Measurements from ENCODE around the gene CELSR1. TPM values are rescaled to one million over a fixed set of nuclear protein-coding genes. Genes with fewer than 3 reads are reported as not detected.

Gene CELSR1
- total and polyA plus RNA-seq, 2 donors (not counting 1 experiment from before 2014, with no cell fraction given): 0.07 to 1.8 TPM

GRCh38 chr22:46386312-46386711 is 151.1 kb downstream of the CELSR1 start:
- no peaks in the 10 kb centered on the region for H3K9me3 ChIP-seq (ENCODE audit: control insufficient read depth, insufficient read depth, low read depth, low read length)
- no peaks in the 10 kb centered on the region for H3K79me2 ChIP-seq (ENCODE audit: control insufficient read depth, insufficient read depth, low read length)
- no peaks in the 10 kb centered on the region for H3K36me3 ChIP-seq (ENCODE audit: control insufficient read depth, insufficient read depth, low read length)
- H3K4me3 ChIP-seq (replicated peaks in 1 of 4; ENCODE audit: control extremely low read depth in 1 of 4, insufficient read depth in 1 of 4, low read depth in 3 of 4, low read length in 4 of 4): no peak overlapping the region
- no peak overlapping the region for H2AFZ ChIP-seq (ENCODE audit: low read length)
- no peak overlapping the region for H3K9ac ChIP-seq (ENCODE audit: insufficient read depth, low read length)
- H4K20me1 ChIP-seq (ENCODE audit: control insufficient read depth, extremely low read depth, insufficient read depth, low read length): no peaks in the 10 kb centered on the region
- no peak overlapping the region for H3K27ac ChIP-seq (ENCODE audit: insufficient read depth, low read length)
- H3K4me1 ChIP-seq (ENCODE audit: control insufficient read depth, extremely low read depth, insufficient read depth, low read length): no peaks in the 10 kb centered on the region
- H3K4me2 ChIP-seq (ENCODE audit: extremely low read depth, insufficient read depth, low read length): no peak overlapping the region
- TF ChIP-seq CTCF (conservative IDR thresholded peaks at IDR 0.05 in 1 of 2, IDR thresholded peaks at IDR 0.05 in 1 of 2; ENCODE audit: low read depth in 1 of 2, low read length in 2 of 2) (no peak), EZH2 (IDR thresholded peaks at IDR 0.05; ENCODE audit: low read length, missing control alignments) (no peak)
- H3K27me3 ChIP-seq (ENCODE audit: control insufficient read depth, insufficient read depth, low read length): no peaks in the 10 kb centered on the region
- no peak for DNase-seq (ENCODE audit: low read depth in 2 of 2)

GRCh38 chr22:46382524-46382923 is 154.9 kb downstream of the CELSR1 start:
- Histone ChIP-seq H4K20me1 (ENCODE audit: control insufficient read depth, extremely low read depth, insufficient read depth, low read length) (no peaks in the 10 kb centered on the region), H3K27me3 (ENCODE audit: control insufficient read depth, insufficient read depth, low read length) (no peaks in the 10 kb centered on the region), H2AFZ (ENCODE audit: low read length) (no peak overlapping the region), H3K9ac (ENCODE audit: insufficient read depth, low read length) (no peak overlapping the region), H3K36me3 (ENCODE audit: control insufficient read depth, insufficient read depth, low read length) (no peaks in the 10 kb centered on the region), H3K79me2 (ENCODE audit: control insufficient read depth, insufficient read depth, low read length) (no peaks in the 10 kb centered on the region), H3K4me2 (ENCODE audit: extremely low read depth, insufficient read depth, low read length) (no peak overlapping the region), H3K9me3 (ENCODE audit: control insufficient read depth, insufficient read depth, low read depth, low read length) (no peaks in the 10 kb centered on the region), H3K4me3 (replicated peaks in 1 of 4; ENCODE audit: control extremely low read depth in 1 of 4, insufficient read depth in 1 of 4, low read depth in 3 of 4, low read length in 4 of 4) (no peak overlapping the region), H3K27ac (ENCODE audit: insufficient read depth, low read length) (no peak overlapping the region), H3K4me1 (ENCODE audit: control insufficient read depth, extremely low read depth, insufficient read depth, low read length) (no peaks in the 10 kb centered on the region)
- no peak for TF ChIP-seq EZH2 (IDR thresholded peaks at IDR 0.05; ENCODE audit: low read length, missing control alignments)
- TF ChIP-seq CTCF (conservative IDR thresholded peaks at IDR 0.05 in 1 of 2, IDR thresholded peaks at IDR 0.05 in 1 of 2; ENCODE audit: low read depth in 1 of 2, low read length in 2 of 2): no peak
- no peak for DNase-seq (ENCODE audit: low read depth in 2 of 2)

GRCh38 chr22:46381731-46382130 is 155.7 kb downstream of the CELSR1 start:
- Histone ChIP-seq H3K27ac (ENCODE audit: insufficient read depth, low read length) (no peak overlapping the region), H3K4me1 (ENCODE audit: control insufficient read depth, extremely low read depth, insufficient read depth, low read length) (no peaks in the 10 kb centered on the region), H3K36me3 (ENCODE audit: control insufficient read depth, insufficient read depth, low read length) (no peaks in the 10 kb centered on the region), H3K9ac (ENCODE audit: insufficient read depth, low read length) (no peak overlapping the region), H3K27me3 (ENCODE audit: control insufficient read depth, insufficient read depth, low read length) (no peaks in the 10 kb centered on the region), H2AFZ (ENCODE audit: low read length) (no peak overlapping the region), H3K79me2 (ENCODE audit: control insufficient read depth, insufficient read depth, low read length) (no peaks in the 10 kb centered on the region), H4K20me1 (ENCODE audit: control insufficient read depth, extremely low read depth, insufficient read depth, low read length) (no peaks in the 10 kb centered on the region), H3K9me3 (ENCODE audit: control insufficient read depth, insufficient read depth, low read depth, low read length) (no peaks in the 10 kb centered on the region), H3K4me2 (ENCODE audit: extremely low read depth, insufficient read depth, low read length) (no peak overlapping the region), H3K4me3 (replicated peaks in 1 of 4; ENCODE audit: control extremely low read depth in 1 of 4, insufficient read depth in 1 of 4, low read depth in 3 of 4, low read length in 4 of 4) (no peak overlapping the region)
- TF ChIP-seq CTCF (conservative IDR thresholded peaks at IDR 0.05 in 1 of 2, IDR thresholded peaks at IDR 0.05 in 1 of 2; ENCODE audit: low read depth in 1 of 2, low read length in 2 of 2) (no peak), EZH2 (IDR thresholded peaks at IDR 0.05; ENCODE audit: low read length, missing control alignments) (no peak)
- no peak for DNase-seq (ENCODE audit: low read depth in 2 of 2)
